Measurements from ENCODE around the gene RAX2.

RAX2 gene

DNA sequence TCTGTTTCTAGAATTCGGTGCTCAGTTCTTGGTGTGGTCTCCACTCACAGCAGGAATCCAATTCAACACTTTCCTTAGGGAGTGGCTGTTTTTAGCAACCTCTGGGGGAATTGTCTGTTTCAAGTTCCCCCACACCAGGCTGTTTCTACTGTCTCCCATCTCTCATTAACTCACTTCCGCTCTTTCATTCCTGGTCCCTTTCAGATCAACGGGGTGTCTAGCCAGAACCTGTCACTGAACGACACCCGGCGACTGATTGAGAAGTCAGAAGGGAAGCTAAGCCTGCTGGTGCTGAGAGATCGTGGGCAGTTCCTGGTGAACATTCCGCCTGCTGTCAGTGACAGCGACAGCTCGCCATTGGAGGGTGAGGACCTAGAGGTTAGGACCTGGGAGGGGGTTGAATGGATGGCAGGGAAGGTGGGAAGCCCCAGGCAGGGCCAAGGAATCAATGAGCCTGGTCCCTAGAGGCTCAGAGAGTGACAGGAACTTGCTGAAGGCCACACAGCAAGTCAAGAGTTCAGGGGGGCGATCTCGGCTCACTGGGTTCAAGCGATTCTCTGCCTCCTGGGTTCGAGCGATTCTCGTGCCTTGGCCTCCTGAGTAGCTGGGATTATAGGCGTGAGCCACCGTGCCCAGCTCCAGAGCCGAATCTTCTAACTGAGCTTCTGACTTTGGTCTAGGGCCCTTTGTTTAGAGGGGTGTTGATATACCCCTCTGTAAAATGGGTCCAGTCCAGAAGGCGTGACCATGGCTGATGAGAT, 38.3 kb downstream of the RAX2 start:
- DNase-seq (ENCODE audit: extremely low spot score): no peak
- TF ChIP-seq CTCF (IDR thresholded peaks at IDR 0.05; ENCODE audit: control extremely low read depth, extremely low read depth, low read depth, missing control alignments): no peak
- POLR2A ChIA-PET: no interaction called here
- CTCF ChIA-PET: interaction anchor here (1.3 to 2.0 kb wide), 2 partner anchors 14 to 15 kb away, joined by 3 to 5 read pairs; no protein-coding TSS in a partner anchor

- CTCF ChIA-PET: no interaction called here
- no peak for TF ChIP-seq CTCF (IDR thresholded peaks at IDR 0.05; ENCODE audit: control extremely low read depth, extremely low read depth, low read depth, missing control alignments)
- no peak for DNase-seq (ENCODE audit: extremely low spot score)
- POLR2A ChIA-PET: no interaction called here
Observed at GRCh38 chr19:3732108-3732507, 39.9 kb downstream of the RAX2 start.

GRCh38 chr19:3730457-3730958, 41.5 kb downstream of the RAX2 start:
- ChIA-PET POLR2A (no interaction called here), CTCF (no interaction called here)
- no peak for TF ChIP-seq CTCF (IDR thresholded peaks at IDR 0.05; ENCODE audit: control extremely low read depth, extremely low read depth, low read depth, missing control alignments)
- no peak for DNase-seq (ENCODE audit: extremely low spot score)

DNA sequence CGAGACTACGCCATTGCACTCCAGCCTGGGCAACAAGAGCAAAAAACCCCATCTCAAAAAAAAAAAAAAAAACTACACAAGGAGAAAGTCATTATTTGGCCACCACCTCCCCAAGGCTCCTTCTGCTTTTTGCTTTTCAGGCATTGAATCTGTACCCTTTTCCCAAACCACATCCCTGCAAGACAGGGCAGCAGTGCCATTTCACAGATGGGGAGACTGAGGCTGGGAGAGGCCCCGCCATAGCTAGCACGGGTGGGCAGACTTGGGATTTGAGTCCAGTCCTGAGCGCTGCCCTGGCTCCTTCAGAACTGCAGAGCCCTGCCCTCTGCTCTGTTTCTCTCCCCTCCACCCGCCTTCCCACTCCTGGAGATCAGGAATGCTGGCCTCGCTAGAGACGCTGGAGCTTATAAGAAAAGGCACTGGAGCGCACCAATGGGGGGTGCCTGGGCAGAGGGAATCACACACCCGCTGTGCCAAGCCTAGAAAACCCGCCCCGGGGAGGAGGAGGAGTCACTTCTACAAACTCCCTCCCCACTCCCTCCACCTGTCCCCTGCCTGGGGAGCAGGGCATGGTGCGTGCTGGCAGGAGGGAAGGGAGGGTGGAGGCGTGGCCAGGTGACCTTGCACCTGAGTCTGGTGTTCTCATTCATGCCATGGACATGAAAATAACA, 46.3 kb downstream of the RAX2 start:
- DNase-seq (ENCODE audit: extremely low spot score): no peak
- ChIA-PET CTCF (no interaction called here), POLR2A (no interaction called here)

GRCh38 chr19:3725121-3725520, 46.9 kb downstream of the RAX2 start:
- TF ChIP-seq CTCF (IDR thresholded peaks at IDR 0.05; ENCODE audit: control extremely low read depth, extremely low read depth, low read depth, missing control alignments): no peak
- CTCF ChIA-PET: no interaction called here

More for the DNA sequence above, 46.3 kb downstream of the RAX2 start:
- TF ChIP-seq CTCF (IDR thresholded peaks at IDR 0.05; ENCODE audit: control extremely low read depth, extremely low read depth, low read depth, missing control alignments): no peak

GRCh38 chr19:3723883-3724282, 48.1 kb downstream of the RAX2 start:
- POLR2A ChIA-PET: no interaction called here
- DNase-seq (ENCODE audit: extremely low spot score): no peak
- no peak for TF ChIP-seq CTCF (IDR thresholded peaks at IDR 0.05; ENCODE audit: control extremely low read depth, extremely low read depth, low read depth, missing control alignments)
- CTCF ChIA-PET: interaction anchor here (1.1 kb wide), 1 partner anchor 58 kb away, joined by 5 read pairs; no protein-coding TSS in a partner anchor

More at GRCh38 chr19:3725121-3725520, 46.9 kb downstream of the RAX2 start:
- DNase-seq (ENCODE audit: extremely low spot score): no peak
- POLR2A ChIA-PET: no interaction called here
